K562 (cell line): ENCODE results near the gene HSPA8. TPM values are rescaled to one million over a fixed set of nuclear protein-coding genes. Genes with fewer than 3 reads are reported as not detected.

Experiments
- ARNT ChIP-seq, 2 experiments: fragments of 450-650 bp; IDR thresholded peaks; 2 replicates each; pipeline ENCODE4 v1.6.1; 2016; ENCODE audit warnings: mild to moderate bottlenecking in 1 of 2
- ASH1L ChIP-seq: fragments of 450-650 bp; IDR thresholded peaks from 2 replicates; pipeline ENCODE4 v1.6.1; 2018; ENCODE audit warnings: borderline replicate concordance, mild to moderate bottlenecking, low read depth; ENCODE audit not compliant: partially characterized antibody
- BCLAF1 ChIP-seq, 2 experiments: fragments of 450-650 bp in 1 of 2; IDR thresholded peaks; 2 replicates each; pipeline ENCODE4 v1.6.1; 2011 to 2017; ENCODE audit warnings: low read depth in 2 of 2, antibody characterized with exemption in 1 of 2, borderline replicate concordance in 1 of 2, low read length in 1 of 2, mild to moderate bottlenecking in 1 of 2, mixed read lengths in 1 of 2; ENCODE audit not compliant: control insufficient read depth in 1 of 2
- BCOR ChIP-seq: fragments of 450-650 bp; IDR thresholded peaks from 2 replicates; pipeline ENCODE4 v1.6.1; 2016
- CHCHD3 ChIP-seq: fragments of 250-450 bp; sonication (Bioruptor Pico); IDR thresholded peaks from 2 replicates; pipeline ENCODE4 v2.1.2; 2022; ENCODE audit warnings: mild to moderate bottlenecking
- FOXJ2 ChIP-seq: fragments of 200-800 bp; sonication (Bioruptor generic); IDR thresholded peaks from 2 replicates; pipeline ENCODE4 v1.6.1; 2016; ENCODE audit warnings: missing genetic modification characterization, missing compliant biosample characterization
- ILF3 ChIP-seq: fragments of 450-650 bp; IDR thresholded peaks from 2 replicates; pipeline ENCODE4 v1.6.1; 2018; ENCODE audit warnings: antibody characterized with exemption, mild to moderate bottlenecking, moderate library complexity, borderline replicate concordance
- KDM5B ChIP-seq: fragments of 200-600 bp; sonication (generic); IDR thresholded peaks from 2 replicates; pipeline ENCODE4 v1.6.1; 2012; ENCODE audit warnings: low read depth, mild to moderate bottlenecking, moderate library complexity, low read length, control low read depth, inconsistent platforms; ENCODE audit not compliant: insufficient replicate concordance
- PHF21A ChIP-seq: fragments of 450-650 bp; IDR thresholded peaks from 2 replicates; pipeline ENCODE4 v1.6.1; 2017; ENCODE audit warnings: low read depth, borderline replicate concordance
- POU5F1 ChIP-seq: fragments of 150-350 bp; IDR thresholded peaks from 2 replicates; pipeline ENCODE4 v1.6.1; 2014; ENCODE audit warnings: borderline replicate concordance, low read length, low read depth, mild to moderate bottlenecking; ENCODE audit not compliant: partially characterized antibody
- RBM25 ChIP-seq: fragments of 200-400 bp; formaldehyde crosslinking; IDR thresholded peaks from 2 replicates; pipeline ENCODE4 v1.6.1; 2018; ENCODE audit warnings: low read length, low read depth, moderate library complexity; ENCODE audit not compliant: severe bottlenecking
- SLC30A9 ChIP-seq: fragments of 250-450 bp; sonication (Bioruptor Pico); IDR thresholded peaks from 2 replicates; pipeline ENCODE4 v1.8.0; 2022; ENCODE audit warnings: mild to moderate bottlenecking, moderate library complexity
- ZBTB43 ChIP-seq: sonication (generic); formaldehyde crosslinking; IDR thresholded peaks from 2 replicates; pipeline ENCODE4 v1.8.0; 2023; ENCODE audit warnings: mild to moderate bottlenecking, missing genetic modification reagents
- ZNF133 ChIP-seq: fragments of 250-450 bp; sonication (Bioruptor Pico); IDR thresholded peaks from 2 replicates; pipeline ENCODE4 v1.4.0; 2020; ENCODE audit warnings: mild to moderate bottlenecking
- ZNF282 ChIP-seq: sonication (generic); formaldehyde crosslinking; IDR thresholded peaks from 2 replicates; pipeline ENCODE4 v1.8.1; 2023; ENCODE audit warnings: missing genetic modification reagents
- ZNF764 ChIP-seq: fragments of 250-450 bp; sonication (Bioruptor Pico); IDR thresholded peaks from 2 replicates; pipeline ENCODE4 v1.4.0; 2020; ENCODE audit warnings: low read depth, mild to moderate bottlenecking, moderate library complexity
- polyA plus RNA-seq, 8 experiments: library from polyadenylated mRNA; depleted of rRNA in 4 of 8; stranded (reverse) in 5 of 8; unstranded in 3 of 8; fragments of >200 nt; fragmentation: Nextera tagmentation in 2 of 8; fragmentation: Illumina TruSeq in 1 of 8; extraction: Ambion mirVana in 2 of 8; extraction: Trizol in 1 of 8; gene quantifications; 2 replicates each; pipeline versions ENCODE4 v1.2.1 to v1.2.3, GENCODE V29; 2011 to 2014; ENCODE audit warnings: inconsistent platforms in 1 of 8, missing spikeins in 1 of 8
- total RNA-seq, 7 experiments: library from RNA; depleted of rRNA in 6 of 7; stranded (reverse); fragments of >200 nt in 6 of 7; fragmentation: Illumina TruSeq in 2 of 7; extraction: Trizol in 2 of 7; gene quantifications; 2 replicates each; pipeline versions ENCODE4 v1.2.1 to v1.2.3, GENCODE V29; 2011 to 2021; ENCODE audit warnings: low replicate concordance in 1 of 7
- TF ChIP-seq, protein P1 (sequence below): fragments of 450-650 bp; IDR thresholded peaks from 2 replicates; pipeline ENCODE4 v1.6.1; 2017; ENCODE audit warnings: mild to moderate bottlenecking, moderate library complexity

Gene HSPA8
- total and polyA plus RNA-seq, 9 of the 15 experiments (the other 6 are each of a cell fraction or from before 2014, with no cell fraction given), result 1,250 to 3,966 (median 2,773) TPM

- TF ChIP-seq ZBTB43 (no peak), ILF3 (no peak), KDM5B (no peak), PHF21A (no peak), CHCHD3 (CRISPR knock-in tag) (no peak), RBM25 (no peak), BCOR (no peak), ZNF282 (CRISPR knock-in tag) (no peak), BCLAF1 (IDR thresholded peaks at IDR 0.05; ENCODE audit: borderline replicate concordance in 1 of 2, control insufficient read depth in 1 of 2, low read depth in 2 of 2, low read length in 1 of 2) (no peak), ZNF133 (no peak), ZNF764 (CRISPR knock-in tag) (no peak), POU5F1 (no peak), ARNT (IDR thresholded peaks at IDR 0.05) (no peak), ASH1L (no peak), SLC30A9 (CRISPR knock-in tag) (no peak), FOXJ2 (tag) (0 out of 2 replicates have a peak, but pooled peaks have one; percentile 34)
- TF ChIP-seq, protein P1, sequence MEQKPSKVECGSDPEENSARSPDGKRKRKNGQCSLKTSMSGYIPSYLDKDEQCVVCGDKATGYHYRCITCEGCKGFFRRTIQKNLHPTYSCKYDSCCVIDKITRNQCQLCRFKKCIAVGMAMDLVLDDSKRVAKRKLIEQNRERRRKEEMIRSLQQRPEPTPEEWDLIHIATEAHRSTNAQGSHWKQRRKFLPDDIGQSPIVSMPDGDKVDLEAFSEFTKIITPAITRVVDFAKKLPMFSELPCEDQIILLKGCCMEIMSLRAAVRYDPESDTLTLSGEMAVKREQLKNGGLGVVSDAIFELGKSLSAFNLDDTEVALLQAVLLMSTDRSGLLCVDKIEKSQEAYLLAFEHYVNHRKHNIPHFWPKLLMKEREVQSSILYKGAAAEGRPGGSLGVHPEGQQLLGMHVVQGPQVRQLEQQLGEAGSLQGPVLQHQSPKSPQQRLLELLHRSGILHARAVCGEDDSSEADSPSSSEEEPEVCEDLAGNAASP, result no peak
Measured at GRCh38 chr11:123062892-123063825, 1.2 kb upstream of the HSPA8 start (continued).
